GM18520 (cell line): Measurements from ENCODE around the gene MLH3.
"Not testable (repeated sequence)": the region's sequence is repeated elsewhere in the genome, so short reads cannot be mapped to it uniquely, and the experiment has no call there.

Source experiments
- ATAC-seq: cut with Tn5 transposase; IDR thresholded peaks from one replicate; pipeline ENCODE4 v1.9.1; 2021; ENCODE audit not compliant: unreplicated experiment

Gene MLH3

GRCh38 chr14:75030147-75030546 is 21.1 kb downstream of the MLH3 start:
- ATAC-seq: no peak

DNA sequence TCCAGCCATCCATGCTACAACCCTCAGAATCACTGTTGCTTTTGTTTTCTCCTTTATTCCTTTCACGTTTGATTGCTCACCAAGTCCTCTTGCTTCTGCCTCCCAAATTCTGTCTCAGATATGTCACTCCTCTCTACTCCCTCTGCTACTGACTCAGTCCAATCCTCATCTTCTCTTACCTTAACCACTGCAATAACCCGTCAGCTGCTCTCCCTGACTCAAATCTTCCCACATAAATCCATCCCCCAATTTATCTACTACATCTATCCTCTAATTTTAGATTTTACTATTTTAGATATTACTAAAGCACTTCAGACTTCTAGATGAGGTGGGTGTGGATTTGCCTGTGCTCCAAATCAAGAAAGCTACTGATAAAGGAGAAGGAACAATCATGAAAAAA is 25.4 kb downstream of the MLH3 start:
- ATAC-seq: no peak

DNA sequence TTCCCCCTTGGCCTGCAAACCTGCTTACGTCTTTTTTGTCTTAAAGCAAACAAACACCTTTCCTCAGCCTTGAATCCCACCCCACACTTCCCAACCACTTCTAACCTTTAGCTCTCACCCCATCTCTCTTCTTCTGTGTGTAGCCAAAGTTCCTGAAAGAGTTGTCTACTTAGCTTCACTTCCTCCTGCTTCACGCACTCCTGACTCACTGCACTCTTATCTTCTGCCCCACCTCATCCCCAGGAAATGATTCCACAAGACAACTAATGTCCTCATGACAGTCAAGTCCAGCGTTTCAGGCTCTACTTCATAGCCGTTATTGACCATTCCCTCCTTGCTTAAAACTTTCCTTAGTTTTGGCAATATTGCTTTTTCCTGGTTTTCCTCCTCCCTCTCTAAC is 26.2 kb downstream of the MLH3 start:
- ATAC-seq: no peak

DNA sequence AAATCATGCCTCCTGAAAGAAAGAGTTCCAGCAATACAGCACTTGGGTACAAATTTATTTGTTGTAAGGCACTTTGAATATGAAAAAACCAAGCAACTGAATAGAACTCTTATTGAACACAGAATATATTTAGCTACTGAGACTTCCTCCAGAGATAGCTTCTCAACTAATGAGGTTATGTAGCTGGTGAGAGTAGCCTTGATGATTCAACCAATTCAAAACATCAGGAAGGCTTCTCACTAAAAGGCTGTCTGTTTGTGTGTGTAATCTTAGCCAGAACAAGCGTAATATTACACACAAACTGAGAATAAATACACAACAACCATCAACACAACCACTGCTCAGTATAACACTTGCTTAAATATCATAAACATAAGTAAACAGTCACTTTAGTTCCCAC is 28.2 kb downstream of the MLH3 start:
- no peak for ATAC-seq

- ATAC-seq: no peak
Observed at GRCh38 chr14:75022655-75023054, 28.6 kb downstream of the MLH3 start.

GRCh38 chr14:75018694-75019093 is 32.6 kb downstream of the MLH3 start:
- ATAC-seq: no peak

- no peak for ATAC-seq
Observed at GRCh38 chr14:75016815-75017214, 34.5 kb downstream of the MLH3 start.

- no peak for ATAC-seq
Observed at GRCh38 chr14:75015496-75015895, 35.8 kb downstream of the MLH3 start.

DNA sequence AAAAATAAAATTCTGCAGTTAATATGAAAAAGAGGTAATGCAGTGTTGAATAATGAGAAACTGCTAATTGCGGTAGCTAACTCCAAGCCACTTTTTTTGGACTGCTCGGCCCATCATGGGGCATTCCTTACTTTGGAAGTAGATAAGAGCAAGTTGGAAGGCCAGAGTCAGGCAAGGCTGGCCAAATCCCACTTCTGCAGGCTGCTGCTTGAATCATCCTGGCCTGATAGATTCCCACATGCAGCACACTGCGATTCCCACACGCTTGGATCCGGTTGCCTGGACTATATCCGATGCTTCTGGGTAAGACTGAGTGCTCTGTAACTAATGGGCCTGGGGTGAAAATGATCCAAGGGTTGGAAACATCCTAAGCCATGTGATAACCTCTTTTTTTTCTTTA is 38.0 kb downstream of the MLH3 start:
- no peak for ATAC-seq

GRCh38 chr14:75011356-75011994 is 39.8 kb downstream of the MLH3 start:
- ATAC-seq: no peak

DNA sequence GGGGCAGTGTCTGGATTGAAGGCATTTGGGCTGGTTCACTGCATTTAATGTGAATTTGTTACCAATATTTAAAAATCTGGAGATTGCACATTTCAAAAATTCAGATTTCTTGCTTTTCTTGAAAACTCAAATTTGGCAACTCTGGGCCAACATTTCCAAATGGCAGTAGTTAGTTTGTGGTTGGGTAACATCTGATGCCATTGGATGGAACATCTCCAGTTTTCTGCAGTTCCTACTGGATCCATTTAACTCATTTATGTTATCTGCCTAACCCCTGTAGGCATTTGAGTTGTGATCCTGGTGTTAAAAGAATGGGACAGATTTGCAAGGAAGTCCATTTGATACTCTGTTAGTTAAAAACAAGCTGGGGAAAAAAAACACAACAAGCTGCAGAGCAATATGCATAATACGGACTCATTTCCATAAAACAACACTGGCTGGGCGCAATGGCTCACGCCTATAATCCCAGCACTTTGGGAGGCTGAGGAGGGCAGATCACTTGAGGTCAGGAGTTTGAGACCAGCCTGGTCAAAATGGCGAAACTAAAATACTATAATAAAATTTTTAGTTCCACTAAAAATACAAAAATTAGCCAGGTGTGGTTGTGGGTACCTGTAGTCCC is 40.7 kb downstream of the MLH3 start:
- ATAC-seq: no peak

DNA sequence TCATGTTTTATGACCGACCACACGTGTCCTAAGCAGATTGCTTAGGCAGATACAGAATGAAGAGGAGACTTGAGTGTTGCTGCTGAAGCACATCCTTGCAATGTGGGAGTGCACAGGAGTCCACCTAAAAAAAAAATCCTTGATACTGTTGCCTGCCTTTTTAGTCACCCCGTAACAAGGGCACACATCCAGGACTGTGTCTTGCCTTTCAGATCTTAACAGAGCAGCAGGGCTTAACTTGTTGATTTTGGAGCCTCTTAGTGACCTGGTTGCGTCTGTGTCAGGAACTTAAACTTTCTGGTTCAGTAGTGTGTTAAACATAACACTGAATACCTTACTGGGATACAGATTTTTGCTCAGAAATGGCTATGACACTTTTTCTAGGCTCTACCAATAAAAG is 42.1 kb downstream of the MLH3 start:
- no peak for ATAC-seq

GRCh38 chr14:75005357-75005756 is 45.9 kb downstream of the MLH3 start:
- ATAC-seq: no peak

GRCh38 chr14:75003250-75004027 is 47.8 kb downstream of the MLH3 start:
- no peak for ATAC-seq

GRCh38 chr14:75002392-75003249 is 48.6 kb downstream of the MLH3 start, which contains the start of gene EIF2B2:
Gene EIF2B2 (plus strand): TSS chr14:75002921. CDS start chr14:75002991, 70 bp downstream.
- ATAC-seq: peak; percentile 98

GRCh38 chr14:75001899-75002298 is 49.4 kb downstream of the MLH3 start:
- no peak for ATAC-seq

DNA sequence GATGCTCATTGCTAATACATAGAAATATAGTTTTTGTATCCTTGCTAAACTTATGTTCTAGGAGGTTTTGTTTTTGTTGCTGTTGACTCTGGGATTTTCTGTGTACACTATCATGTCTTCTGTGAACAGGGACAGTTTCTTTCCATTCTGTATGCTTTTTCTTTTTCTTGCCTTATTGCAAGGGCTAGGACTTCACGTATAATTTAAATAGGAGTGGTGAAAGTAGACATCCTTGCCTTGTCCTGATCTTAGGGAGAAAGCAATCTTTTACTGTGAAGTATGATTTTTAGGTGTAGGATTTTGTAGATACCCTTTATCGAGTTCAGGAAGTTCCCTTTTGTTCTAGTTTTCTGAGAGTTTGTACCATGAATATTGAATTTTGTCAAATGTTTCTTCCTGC is 50.0 kb downstream of the MLH3 start:
- no peak for ATAC-seq

GRCh38 chr14:74995781-74996180 is 55.5 kb downstream of the MLH3 start:
- ATAC-seq: not testable (repeated sequence)

- not testable (repeated sequence) for ATAC-seq
Observed at GRCh38 chr14:74994182-74994581, 57.1 kb downstream of the MLH3 start.

GRCh38 chr14:74988993-74989392 is 62.3 kb downstream of the MLH3 start:
- ATAC-seq: no peak

GRCh38 chr14:74988131-74988530 is 63.1 kb downstream of the MLH3 start:
- no peak for ATAC-seq
